Stimulated activated CD4-positive, alpha-beta T cell treated with anti-CD3 and anti-CD28 coated beads, Interleukin-15, amount 100 ng/mL, for 1 hour (primary cell): Measurements from ENCODE around the gene MOK.

Experiments used
- DNase-seq, 2 donors: peaks; one replicate each; pipeline ENCODE4 v3.0.0-alpha.2; 2020; ENCODE audit warnings: low read depth in 1 of 2, low spot score in 1 of 2

Gene MOK

DNA sequence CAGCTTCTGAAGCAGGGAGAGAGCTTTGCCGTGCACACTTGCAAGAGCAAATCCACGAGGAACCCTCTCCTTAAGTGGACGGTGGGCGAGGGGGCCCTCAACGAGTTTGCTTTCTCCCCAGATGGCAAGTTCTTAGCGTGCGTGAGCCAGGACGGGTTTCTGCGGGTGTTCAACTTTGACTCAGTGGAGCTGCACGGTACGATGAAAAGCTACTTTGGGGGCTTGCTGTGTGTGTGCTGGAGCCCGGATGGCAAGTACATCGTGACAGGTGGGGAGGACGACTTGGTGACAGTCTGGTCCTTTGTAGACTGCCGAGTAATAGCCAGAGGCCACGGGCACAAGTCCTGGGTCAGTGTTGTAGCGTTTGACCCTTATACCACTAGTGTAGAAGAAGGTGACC is 96.2 kb downstream of the MOK start:
- no peak for DNase-seq

DNA sequence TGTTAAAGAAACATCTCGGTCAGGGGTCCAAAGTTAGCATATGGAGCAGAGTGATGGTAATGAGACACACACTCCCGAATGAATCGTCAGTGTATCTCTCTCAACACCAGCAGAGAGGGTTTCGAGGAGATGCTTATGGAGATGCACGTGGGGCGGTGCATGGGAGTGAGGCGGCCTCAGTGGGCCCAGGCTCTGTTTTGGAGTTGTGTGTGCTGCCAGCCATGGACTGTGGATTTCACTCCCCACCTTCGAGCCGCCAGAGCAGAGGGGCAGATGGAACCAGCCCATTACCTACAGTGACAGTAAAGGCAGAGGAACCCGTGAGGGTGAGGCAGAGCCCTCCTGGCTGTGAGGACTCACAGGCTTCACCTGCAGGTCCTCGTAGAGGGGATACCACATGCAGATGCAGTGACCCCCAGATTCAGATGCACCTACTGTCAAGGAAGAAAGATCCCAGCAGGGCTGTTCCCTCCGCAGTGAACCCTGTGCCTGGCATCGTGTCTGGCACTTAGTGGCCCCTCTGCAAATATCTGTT is 97.1 kb downstream of the MOK start:
- DNase-seq = no peak

DNA sequence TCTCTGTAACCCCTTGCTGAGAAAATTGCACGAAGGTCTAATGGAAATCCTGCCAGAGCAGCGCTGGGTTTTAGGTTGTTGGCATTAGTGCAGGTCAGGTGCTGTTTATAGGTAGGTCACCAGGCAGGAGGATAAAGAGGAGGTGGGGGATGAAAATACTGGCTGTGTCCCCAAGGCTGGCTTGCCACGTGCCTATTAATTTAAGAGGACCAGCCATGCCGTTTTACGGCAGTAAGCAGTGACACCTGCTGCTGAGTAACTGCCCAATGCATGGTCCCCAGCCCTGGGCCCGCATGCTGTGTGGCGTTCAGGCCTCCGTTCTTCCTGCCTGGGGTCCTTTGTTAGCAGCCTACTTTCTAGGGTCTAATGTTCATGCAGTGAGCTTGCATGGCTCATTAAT is 98.0 kb downstream of the MOK start:
- no peak for DNase-seq

DNA sequence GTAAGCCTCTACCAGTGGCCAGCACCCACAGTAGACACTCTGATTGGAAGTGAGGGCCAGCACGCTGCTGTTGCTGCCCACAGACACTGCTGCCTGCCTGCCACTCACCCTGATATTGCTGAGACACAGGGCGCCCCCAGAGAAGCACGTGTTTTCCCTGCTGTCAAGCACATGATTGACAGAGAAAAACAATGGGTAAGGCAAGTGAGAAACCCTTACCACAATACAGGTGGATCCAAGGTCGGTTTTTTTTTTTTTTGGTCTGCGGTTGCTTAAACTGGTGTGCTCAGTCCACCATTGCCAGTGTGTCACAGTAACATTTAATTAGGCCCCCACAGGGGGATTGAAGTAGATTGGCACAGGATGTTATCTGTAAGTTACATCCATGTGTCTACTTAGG is 99.4 kb downstream of the MOK start:
- no peak for DNase-seq

DNA sequence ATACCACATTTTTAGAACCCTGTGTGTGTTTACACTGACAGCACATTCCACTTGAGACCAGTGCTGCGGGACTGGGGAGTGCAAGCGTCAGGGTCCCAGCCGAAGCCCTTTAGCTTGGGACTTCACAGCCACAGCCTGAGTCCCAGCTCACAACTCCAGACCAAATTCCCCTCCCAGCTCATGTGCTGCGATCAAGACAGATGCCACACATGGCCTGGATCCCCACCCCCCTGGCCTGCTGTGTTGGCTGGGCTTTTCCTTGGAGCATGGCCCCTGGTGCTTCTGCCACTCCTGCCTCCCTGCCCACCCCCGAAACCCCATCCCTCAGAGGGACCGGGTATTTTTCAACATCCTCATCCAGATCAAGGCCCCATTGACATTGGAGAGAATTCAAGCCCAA is 101.6 kb downstream of the MOK start:
- no peak for DNase-seq

DNA sequence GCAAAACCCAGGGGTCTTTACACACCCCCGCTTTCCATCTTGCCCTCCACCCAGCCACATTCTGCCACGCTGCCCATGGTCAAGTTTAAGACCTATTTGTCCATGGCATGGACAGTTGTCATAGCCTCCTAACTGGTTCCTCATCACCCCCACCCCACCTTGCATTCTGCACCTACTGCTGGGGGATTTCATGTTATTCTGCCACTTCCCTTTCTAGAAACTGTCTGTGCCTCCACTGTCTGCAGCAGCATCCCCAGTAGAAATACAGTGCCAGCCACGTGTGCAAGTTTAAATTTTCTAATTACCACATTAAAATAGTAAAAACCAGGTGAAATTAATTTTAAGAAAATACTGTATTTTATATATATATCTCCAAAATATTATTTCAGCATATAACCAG is 102.0 kb downstream of the MOK start:
- no peak for DNase-seq

DNA sequence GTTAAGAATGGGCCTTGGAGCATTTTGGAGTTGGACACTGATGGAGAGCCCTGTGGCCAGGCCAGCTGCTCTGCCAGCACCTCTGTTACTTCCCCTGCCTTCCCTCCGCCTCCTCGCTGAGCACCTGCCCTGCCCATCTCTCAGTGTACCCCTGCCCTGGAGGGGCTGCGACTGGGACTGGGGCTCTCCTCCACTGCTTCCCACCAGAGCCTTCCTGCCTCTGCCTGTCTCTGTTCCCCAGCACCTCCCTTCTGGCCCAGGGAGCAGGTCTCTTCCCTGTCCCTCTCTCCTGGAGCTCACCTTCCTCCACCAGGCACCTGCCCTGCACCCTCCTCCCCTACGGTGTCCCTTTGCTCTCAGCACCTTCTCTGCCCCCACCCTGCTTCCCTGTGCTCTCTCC is 103.2 kb downstream of the MOK start:
- no peak for DNase-seq

DNA sequence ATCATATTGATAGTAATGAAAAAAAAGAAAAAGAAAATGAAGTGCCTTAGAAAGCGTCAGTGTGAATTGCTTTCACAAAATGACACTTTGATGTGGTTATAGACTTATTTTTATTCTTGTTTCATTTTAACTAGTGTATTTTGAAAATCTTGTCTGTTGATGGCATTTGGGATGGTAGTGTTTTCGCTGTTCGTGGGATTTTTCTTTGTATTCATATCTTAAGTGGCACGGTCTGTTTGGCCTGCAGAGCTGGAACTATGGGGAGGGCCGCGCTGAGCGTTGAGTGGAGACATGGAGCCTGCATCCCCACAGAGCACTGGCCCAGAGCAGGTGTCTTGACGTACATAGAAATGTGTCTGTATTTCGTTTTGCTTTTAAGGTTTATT is 103.6 kb downstream of the MOK start:
- no peak for DNase-seq

DNA sequence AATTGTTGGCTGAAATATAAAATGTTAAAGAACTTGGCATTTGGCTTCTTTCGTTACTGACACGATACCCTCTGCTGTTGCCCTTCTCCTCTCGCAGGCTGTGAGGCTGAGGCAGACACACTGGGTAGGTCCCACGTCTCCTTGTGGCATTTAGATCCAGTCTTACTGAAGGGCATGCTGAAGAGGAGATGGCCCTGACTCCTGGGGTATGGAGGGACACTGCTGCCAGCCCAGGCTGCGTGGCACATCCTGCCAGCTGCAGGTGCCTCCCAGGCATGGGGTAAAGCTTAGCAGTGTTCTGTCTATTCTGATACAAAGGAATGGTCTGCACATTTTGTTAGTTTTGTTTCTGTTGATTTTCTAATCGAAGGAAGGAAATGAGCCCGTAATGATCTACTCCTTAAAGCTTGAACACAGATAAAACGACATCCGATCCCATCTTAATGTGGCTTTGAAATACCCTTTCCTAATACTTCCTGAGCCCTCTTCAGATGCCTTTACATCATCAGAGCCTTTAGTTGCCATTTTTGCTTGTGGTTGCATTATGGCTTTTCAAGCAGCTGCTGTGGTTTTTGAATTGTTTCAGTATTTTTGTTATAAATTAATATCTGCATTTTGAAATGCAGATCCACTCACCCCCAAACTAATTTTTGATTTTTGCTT is 104.1 kb downstream of the MOK start:
- DNase-seq = no peak

DNA sequence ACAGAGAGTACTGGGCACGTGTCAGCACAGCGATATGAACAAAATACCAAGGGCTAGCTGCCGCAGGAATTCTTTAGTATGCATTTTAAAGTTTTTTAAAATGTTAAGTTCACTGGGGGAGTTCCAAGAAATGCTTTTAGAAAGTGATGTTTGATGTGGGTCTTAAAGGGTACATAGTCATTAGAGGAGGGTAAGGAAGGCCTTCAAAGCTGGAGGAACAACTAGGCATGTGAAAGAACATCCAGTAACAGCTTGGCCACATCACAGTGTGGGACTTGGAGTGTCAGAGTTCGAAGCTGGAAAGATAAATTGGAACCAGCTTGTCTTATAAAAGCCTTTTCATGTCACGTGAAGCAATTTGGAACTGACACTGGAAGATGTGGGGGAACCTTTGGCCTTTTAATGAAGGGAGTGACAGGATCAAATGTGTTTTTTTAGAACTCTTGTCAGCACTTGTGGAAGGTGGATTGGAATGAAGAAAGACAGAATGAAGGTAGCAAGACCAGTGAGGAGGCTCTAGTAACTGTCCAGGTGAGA is 107.6 kb downstream of the MOK start:
- DNase-seq = no peak

DNA sequence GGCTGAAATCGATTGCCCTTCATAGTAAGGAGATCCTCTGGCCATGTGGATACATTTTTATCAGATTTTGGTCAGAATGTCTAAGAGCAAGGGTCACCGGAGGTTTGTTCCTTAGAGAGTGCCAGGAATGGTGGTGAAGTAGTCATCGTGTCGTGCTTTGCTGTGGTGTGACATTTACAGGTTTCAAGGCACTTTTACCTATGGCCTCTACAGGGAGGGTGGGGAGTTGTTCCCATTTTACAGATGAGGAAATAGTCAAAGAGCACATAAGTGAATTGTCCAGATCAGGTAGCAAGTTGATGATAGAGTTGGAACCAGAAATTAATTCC is 108.1 kb downstream of the MOK start:
- DNase-seq = no peak

DNA sequence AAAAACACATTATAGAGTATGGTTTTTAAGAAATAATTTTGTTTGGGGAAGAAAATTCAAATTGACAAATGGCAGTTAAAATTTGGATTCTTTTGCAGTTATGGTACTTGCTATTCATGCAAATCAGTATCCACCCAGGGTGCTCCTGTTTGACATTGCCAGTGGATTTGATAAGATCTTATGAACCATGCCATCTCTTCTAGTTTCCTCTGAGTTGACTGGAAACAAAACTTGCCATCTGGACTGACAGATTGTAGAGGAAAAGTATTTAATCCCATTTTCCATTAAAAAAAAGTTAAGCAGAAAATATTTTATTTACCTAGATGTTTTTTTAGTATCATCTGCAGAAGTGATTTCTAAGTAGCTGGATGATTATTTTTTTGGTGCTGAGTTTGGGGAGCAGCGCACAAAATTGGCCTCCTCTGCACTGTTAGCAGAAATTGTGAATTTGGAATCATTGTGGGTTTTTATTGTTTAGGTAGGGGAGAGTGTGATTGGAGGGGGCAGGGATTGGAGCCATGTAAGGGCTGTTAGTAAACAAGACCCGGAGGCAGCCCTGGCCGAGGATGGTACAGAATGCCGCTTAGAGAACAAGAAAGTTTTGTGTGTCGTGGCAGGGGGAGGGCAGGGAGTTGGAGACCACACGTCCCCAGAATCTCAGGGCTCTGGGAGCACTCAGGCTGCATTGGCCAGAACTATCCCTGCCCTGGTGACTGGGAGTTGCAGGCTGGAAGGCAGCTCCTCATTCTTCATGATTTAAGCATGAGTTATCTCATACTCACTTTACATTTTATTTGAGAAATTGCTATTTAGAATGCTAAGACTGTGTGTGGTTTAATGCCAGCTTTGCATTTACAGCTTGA is 108.7 kb downstream of the MOK start:
- no peak for DNase-seq

DNA sequence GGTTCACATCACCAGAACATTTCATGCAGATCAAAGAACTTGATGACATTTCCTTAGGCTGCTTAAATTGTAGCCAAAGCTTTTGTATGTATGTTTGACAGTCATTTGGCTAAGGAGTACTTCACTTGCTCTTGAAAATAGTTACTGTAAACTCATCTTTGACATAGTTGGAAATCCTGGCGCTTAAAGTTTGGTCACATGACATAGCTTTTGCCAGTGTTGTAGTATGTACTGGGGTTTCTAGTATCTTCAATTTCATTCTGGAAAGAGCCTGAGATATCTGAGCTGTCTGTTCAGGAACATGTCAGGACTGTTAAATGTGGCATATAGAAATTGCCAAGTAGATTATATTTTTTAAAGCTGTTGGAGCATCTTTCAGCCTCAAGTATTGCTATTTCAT is 109.5 kb downstream of the MOK start:
- DNase-seq = no peak

DNA sequence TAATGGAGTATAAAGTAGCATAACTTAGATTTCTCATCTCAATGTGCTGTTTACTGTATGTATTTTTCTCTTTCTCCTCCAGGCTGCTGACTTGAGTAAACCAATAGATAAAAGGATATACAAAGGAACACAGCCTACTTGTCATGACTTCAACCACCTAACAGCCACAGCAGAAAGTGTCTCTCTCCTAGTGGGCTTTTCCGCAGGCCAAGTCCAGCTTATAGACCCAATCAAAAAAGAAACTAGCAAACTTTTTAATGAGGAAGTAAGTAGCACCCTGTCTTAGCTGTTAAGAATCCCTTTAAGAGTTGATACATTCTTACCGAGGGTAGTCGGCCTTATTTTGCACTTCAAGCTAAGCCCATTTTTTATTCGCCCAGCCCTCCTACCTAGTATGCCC is 110.1 kb downstream of the MOK start:
- no peak for DNase-seq

DNA sequence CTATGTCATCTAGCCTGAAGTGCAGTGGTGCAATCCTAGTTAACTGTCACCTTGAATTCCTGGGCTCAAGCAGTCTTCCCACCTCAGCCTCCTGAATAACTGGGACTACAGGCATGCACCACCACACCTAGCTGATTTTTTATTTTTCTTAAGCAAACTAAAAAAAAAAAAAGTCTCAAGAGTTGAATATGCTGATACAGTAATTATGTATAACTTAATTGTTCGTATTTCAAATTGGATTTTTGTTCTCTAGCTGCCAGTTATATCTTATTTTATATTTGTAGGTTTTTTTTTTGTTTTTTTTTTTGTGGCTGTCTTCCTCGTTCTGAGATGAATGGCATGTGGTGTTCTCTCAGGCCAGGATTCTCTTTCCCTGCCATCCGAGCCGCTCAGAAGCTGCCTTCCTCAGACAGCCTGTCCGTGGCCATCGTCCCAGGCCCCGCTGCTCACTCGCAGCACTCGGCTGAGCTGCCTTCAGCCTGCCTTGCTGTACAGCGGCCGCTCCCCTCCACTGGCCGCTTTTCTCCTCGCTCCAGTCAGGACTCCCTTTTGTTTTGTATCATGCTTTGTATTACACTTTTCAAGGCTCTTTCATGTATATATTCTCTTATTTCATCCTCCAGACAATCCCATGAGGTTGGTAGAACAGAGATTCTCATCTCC is 112.0 kb downstream of the MOK start:
- no peak for DNase-seq

DNA sequence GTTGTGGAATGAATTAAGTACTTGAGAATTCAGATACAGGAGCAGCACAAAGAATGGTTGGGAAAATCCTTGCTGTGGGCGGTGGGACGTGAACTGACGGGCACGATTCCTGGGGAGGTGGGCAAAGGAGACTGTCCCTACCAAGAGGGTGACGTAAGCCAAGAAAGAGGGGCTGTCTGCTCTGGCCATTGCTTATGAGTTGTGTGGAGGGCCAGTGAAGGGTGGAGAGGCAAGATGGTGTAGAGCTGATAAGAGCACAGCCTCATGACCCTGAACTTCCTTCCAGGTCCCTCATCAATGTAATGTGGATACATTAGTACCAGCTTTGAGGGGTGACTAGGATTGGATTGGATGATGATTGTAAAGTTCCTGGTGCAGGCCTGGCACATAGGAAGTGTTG is 115.1 kb downstream of the MOK start:
- DNase-seq = no peak

DNA sequence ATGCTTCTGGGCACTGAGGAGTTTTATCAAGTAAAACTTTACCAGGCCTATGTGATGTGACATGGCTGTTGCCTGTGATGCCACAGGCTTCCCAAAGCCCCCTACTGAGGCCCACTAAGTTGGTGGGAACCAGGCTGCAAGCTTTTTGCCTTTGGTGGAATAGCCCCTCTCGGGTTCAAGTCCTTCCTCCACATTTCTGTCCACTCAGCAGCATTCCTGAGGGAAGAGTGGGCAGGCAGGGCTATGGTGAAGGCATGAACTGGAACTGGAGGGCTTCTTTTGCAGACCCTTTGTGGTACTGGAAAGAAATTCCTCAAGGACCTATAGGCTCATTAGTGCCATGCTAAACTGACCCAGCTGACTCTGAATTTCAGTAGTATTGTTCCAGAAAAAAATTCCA is 116.8 kb downstream of the MOK start:
- no peak for DNase-seq

DNA sequence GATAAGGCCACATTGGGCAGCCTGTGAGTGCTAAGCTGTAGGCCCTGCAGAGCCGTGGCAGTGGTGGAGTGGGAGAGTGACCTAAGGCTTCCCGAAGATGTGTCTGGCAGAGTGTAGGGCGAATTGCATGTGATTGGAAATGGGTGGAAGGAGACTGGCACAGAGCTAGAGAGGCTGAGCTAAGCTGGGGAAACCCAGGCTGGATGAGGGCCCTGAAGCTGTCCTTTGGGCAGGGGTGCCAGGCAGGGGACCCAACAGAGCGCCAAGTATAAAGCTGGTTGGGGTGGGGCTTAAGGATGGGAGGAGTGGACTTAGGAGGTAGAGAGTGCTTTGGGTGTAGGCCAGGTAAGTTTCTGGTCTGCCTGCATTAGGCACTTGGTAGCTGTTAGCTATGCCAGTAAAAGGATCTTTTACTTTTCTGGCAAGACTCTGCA is 117.4 kb downstream of the MOK start:
- no peak for DNase-seq

DNA sequence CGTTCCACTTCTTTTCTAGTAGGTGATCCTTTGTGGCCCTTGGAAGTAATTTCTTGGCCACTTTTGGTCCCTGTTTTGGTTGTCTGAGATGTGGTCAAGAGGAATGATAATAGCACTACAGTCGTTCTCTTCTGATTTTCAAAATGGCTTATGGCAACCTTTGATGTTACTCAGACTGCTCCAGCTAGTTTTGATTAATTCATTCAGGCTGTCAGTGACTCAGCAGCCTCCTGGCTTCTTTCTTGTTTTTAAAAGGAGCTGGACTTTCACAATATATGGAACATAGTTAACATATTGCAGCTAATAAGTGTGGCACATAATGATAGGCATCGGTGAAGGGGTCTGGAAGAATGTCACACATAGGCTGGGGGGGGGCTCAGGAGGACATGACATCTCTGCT is 117.9 kb downstream of the MOK start:
- no peak for DNase-seq

DNA sequence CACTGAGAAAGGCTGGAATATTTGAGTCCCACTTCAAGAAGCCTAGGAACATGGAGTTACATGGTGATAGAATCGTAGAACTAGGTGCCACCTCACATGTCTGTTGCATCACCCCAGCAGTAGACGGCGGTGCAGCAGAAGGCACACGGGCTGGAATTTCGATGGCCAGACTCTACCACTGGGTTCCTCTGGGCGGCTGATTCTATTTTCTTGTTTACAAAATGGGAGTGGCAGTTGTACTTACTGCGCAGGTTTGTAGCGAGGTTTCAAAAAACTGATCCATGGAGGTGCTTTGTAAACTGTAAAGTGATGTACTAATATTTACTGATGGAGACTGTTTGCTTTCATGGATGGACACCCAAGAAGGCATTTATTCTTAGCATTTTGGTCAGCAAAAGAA is 119.6 kb downstream of the MOK start:
- DNase-seq = no peak

DNA sequence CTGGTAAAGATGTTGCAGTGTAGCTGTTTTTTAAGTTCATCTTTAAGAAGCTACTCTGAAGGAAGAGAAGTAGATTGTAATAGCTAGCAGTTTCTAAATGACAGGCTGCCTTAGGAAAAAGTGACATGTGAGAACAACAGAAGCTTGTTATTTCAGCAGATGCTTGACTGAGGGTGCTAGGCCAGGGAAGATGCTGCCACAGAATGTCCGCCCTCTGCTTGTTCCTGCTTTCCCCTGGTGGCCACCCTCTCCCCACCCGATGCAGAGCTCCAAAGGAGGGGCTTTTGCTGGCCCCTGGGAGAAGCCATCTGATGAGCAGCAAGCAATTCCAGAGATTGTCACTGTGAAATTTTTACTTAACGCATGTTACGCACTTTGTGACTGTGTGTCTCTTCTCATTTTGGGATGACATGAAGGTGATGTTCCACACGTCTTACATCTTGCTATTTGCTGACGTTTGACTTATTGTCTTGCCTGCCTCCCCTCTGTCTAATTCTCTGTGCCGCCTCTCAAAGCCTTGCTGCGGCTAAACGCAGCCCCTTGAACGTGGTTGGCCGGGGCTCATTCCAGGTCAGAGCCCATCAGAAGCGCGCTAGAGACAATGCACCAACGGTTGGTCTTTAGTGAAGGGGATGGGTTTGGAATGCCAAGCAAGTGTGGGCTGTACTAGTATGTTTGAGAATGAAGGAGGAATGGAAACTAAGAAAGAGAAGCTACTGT is 120.5 kb downstream of the MOK start:
- DNase-seq = no peak
